ES-I3 (cell line): ENCODE measurements around the gene BBS2.
A peak's percentile ranks its signal among the peaks of the same experiment; 100 is the strongest.

Experiments
- H3K36me3 ChIP-seq: 2 replicates; pipeline ENCODE4 v1.6.1; 2013; ENCODE audit warnings: mild to moderate bottlenecking, low read length, control low read depth, moderate library complexity; ENCODE audit not compliant: insufficient read depth
- H3K4me1 ChIP-seq: 2 replicates; pipeline ENCODE4 v1.6.1; 2013; ENCODE audit warnings: mild to moderate bottlenecking, control low read depth, low read length; ENCODE audit not compliant: insufficient read depth
- H3K9ac ChIP-seq: 2 replicates; pipeline ENCODE4 v1.6.1; 2013; ENCODE audit warnings: low read depth, mild to moderate bottlenecking, low read length, moderate library complexity
- H3K9me3 ChIP-seq: 2 replicates; pipeline ENCODE4 v1.6.1; 2013; ENCODE audit warnings: mild to moderate bottlenecking, low read length, moderate library complexity; ENCODE audit not compliant: control insufficient read depth, insufficient read depth

BBS2 gene

DNA sequence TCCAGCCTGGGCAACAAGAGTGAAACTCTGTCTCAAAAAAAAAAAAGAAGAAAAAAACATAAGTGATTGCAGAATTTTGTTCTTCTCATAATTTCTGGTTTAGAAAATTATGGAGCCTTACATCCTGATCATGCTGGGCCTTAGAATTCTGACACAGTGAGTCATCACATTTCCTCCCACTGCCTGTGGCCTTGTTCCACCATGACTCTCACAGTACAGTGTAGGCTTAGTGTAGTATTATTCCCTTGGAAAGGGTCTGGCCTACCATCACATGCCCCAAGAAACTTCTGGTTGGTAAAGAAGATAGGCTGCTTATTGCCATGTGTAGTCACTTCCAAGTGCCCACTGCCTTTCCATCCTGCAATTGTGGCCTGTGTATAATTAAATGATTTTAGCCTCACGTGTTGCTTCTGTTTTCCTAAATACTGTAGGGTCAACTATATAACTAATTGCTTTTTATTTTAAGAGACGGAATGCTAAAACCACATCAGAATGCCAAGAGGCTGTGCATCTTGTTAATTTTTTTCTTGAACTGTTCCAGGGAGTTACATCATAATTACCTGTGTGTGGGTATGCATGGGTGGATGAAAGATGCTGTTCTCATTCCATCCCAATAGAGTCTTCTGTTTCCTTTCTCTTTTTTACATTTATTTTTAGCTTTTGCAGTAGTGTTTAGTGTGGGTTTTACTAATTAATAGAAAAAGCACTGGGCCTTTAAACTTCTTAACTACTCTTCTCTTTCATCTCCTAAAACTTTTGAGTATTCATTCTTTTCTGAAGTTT lies 42.5 kb downstream of the BBS2 start:
- no peaks in the 10 kb centered on the region for H3K9me3 ChIP-seq
- H3K9ac ChIP-seq, result no peak overlapping the region
- H3K4me1 ChIP-seq, result peaks cover 10% of the 10 kb centered on the region
- peaks cover 19% of the 10 kb centered on the region for H3K36me3 ChIP-seq

GRCh38 chr16:56475201-56475600 lies 44.6 kb downstream of the BBS2 start:
- Histone ChIP-seq H3K9ac (no peak overlapping the region), H3K36me3 (peaks cover 33% of the 10 kb centered on the region), H3K9me3 (no peaks in the 10 kb centered on the region), H3K4me1 (peaks cover 10% of the 10 kb centered on the region)

GRCh38 chr16:56470666-56471065 lies 49.2 kb downstream of the BBS2 start:
- Histone ChIP-seq H3K9ac (no peak overlapping the region), H3K9me3 (no peaks in the 10 kb centered on the region), H3K4me1 (peaks cover 6% of the 10 kb centered on the region; the same call in 1 of the 2 replicates), H3K36me3 (peaks cover 36% of the 10 kb centered on the region)

DNA sequence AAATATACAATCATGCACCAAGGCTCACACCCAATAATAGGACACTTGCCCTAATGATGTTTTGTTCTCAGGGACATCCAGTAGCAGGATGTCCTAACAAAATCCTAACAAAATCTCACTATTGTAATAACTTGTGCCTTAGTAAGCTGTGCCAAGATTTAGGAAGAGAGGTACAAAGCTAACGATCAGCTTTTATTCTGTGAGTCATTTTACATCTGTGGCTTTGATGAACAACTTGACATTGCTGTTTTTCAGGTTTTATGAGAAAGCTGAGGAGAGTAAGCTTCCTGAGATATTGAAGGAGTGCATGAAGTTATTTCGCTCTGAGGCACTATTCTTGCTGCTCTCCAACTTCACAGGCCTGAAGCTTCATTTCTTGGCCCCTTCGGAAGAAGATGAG lies 49.6 kb downstream of the BBS2 start:
- Histone ChIP-seq H3K9ac (no peak overlapping the region), H3K4me1 (peaks cover 6% of the 10 kb centered on the region; the same call in 1 of the 2 replicates), H3K9me3 (no peaks in the 10 kb centered on the region), H3K36me3 (peaks cover 35% of the 10 kb centered on the region)

DNA sequence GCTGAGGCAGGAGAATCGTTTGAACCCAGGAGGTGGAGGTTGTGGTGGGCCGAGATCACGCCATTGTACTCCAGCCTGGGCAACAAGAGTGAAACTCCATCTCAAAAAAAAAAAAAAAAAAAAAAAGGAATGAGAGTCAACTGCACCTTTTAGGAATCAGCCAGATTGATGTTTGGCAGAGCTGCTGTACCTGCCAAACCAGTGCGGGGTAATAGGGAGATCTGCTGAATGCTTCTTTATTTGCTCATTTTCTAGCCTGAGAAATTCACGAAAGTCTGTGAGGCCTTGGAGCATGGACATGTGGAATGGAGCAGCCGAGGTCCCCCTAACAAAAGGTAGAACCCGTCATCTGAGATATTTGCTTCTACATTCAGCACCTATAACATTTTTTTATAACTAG lies 50.1 kb downstream of the BBS2 start:
- Histone ChIP-seq H3K9me3 (no peaks in the 10 kb centered on the region), H3K4me1 (peaks cover 2% of the 10 kb centered on the region; the same call in 1 of the 2 replicates), H3K36me3 (peaks cover 36% of the 10 kb centered on the region), H3K9ac (no peak overlapping the region)

GRCh38 chr16:56468800-56469199 lies 51.0 kb downstream of the BBS2 start:
- H3K9ac ChIP-seq, result no peak overlapping the region
- H3K36me3 ChIP-seq, result peaks cover 39% of the 10 kb centered on the region
- H3K9me3 ChIP-seq, result no peaks in the 10 kb centered on the region
- no peaks in the 10 kb centered on the region for H3K4me1 ChIP-seq

- Histone ChIP-seq H3K9me3 (no peaks in the 10 kb centered on the region), H3K9ac (no peak overlapping the region), H3K4me1 (no peaks in the 10 kb centered on the region), H3K36me3 (peaks cover 26% of the 10 kb centered on the region)
Observed at GRCh38 chr16:56466344-56466743, 53.5 kb downstream of the BBS2 start.

GRCh38 chr16:56463153-56463552 lies 56.7 kb downstream of the BBS2 start:
- H3K4me1 ChIP-seq, result no peaks in the 10 kb centered on the region
- no peaks in the 10 kb centered on the region for H3K9me3 ChIP-seq
- H3K9ac ChIP-seq, result no peak overlapping the region
- H3K36me3 ChIP-seq, result peaks cover 15% of the 10 kb centered on the region

GRCh38 chr16:56462064-56462796 lies 57.6 kb downstream of the BBS2 start:
- Histone ChIP-seq H3K36me3 (peaks cover 17% of the 10 kb centered on the region), H3K4me1 (no peaks in the 10 kb centered on the region), H3K9me3 (no peaks in the 10 kb centered on the region), H3K9ac (no peak overlapping the region)

DNA sequence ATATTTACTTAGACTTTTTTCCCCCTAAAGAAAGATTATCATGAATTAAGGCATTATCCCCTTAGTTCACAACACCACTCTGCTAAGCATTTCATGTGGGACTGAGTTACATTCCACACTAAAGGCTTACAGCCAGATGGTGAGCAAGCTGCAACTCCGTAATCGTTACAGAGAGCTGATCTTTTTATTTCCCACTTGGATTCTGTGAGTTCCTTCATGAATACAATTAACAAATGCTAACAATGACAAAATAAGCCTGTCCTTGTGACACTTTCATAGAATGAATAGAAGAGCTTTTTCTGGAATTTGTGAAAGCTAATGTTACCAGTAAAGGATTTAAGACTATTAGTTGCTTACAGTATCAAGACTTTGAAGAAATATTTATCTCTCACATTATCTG lies 59.7 kb downstream of the BBS2 start:
- H3K36me3 ChIP-seq, result peaks cover 17% of the 10 kb centered on the region
- H3K4me1 ChIP-seq, result no peaks in the 10 kb centered on the region
- H3K9ac ChIP-seq, result no peak overlapping the region
- H3K9me3 ChIP-seq, result no peaks in the 10 kb centered on the region

DNA sequence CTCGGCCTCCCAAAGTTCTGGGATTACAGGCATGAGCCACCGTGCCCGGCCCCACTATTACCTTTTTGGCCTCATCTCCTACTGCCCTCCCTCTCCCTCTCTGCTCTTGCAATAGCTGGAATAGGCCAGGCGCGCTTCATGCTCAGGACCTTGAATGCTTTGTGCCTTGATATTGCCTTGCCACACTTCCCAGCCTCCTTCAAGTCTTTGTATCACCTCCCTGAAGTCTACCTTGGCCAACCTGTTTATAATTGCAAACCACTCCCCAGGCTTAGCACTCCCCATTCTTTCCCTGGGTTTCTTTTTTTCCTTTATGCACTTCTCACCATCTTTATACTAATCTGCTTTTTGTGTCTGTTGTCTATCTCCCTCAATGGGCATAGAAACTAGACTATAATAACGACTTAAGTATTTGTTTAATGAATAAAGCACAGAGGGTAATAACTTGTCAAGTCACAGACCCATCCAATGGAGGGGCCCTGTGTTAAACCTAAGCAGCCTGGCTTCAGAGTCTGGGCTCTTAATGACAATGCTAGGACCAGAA lies 61.8 kb downstream of the BBS2 start:
- H3K4me1 ChIP-seq, result no peaks in the 10 kb centered on the region
- peaks cover 28% of the 10 kb centered on the region for H3K36me3 ChIP-seq
- H3K9ac ChIP-seq, result no peak overlapping the region
- H3K9me3 ChIP-seq, result no peaks in the 10 kb centered on the region

DNA sequence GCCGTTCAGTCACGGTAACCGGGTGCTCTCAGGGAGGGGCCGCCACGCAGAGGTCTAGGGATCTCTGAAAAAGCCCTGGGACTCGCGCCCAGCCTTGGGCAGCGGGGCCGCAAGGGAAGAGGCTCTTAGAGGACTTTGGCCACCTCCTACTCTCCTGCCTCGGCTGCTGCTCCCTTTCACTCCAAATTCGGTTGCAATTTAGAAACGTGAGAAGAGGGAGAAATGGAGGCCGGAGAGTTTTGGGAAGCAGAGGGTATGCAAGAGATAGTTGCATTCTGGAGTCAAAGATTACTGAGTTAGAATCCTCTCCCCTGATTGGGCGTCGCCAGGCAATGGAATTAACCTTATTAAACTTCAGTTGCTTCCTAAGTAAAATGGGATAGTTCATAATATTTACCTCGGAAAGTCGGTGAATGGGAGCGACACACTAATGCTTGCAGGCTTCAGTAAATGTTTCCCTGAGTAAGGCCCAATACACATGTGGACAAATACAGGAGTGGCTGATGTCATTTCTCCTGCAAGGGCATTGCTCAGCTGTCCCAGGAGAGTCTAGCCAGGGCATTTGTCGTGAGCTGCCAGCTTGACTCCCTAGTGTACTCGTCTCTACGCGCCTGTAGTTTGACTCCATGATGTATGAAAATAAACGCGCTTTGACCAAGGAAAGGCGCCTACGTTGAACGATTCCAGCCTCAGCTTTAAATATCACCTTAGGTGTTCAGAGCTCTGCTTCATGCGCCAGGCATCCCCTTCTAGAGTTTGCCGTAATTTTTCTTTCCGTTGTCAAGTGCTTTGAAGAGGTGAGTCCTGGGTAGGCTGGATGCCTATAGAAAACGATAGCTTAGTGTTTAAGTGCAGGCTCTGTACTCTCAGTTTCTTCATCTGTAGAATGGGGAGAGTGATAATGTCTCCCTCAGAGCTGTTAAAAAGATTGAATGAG lies 67.8 kb downstream of the BBS2 start:
- Histone ChIP-seq H3K36me3 (peaks cover 21% of the 10 kb centered on the region), H3K9me3 (no peaks in the 10 kb centered on the region), H3K9ac (peak overlapping the region; percentile 70), H3K4me1 (no peaks in the 10 kb centered on the region; the same call in 1 of the 2 replicates)

GRCh38 chr16:56450986-56451752 lies 68.7 kb downstream of the BBS2 start, which contains the start of the genes NUDT21 and OGFOD1:
Gene NUDT21 (minus strand): TSS chr16:56451332. CDS start chr16:56451202, 130 bp downstream.
Gene OGFOD1 (plus strand): TSS chr16:56451554. CDS start chr16:56451613, 59 bp downstream.
- Histone ChIP-seq H3K9ac (peak within 1 kb of the TSS; percentile 82), H3K9me3 (no peaks in the 10 kb centered on the region), H3K36me3 (peaks cover 17% of the 10 kb centered on the region), H3K4me1 (no peaks in the 10 kb centered on the region; the same call in 1 of the 2 replicates)
